Measurements from ENCODE around the gene UBE2K. TPM values are rescaled to one million over a fixed set of nuclear protein-coding genes. Genes with fewer than 3 reads are reported as not detected.

Gene UBE2K
- total RNA-seq (10 to 100 TPM; 35.9 to 41.3 TPM), total RNA-seq (32.4 to 127 (median 71.1) reads per million in 172 experiments)
- polyA plus RNA-seq (2013, experiment 1 of 2): 33.2 TPM
- 35.6 TPM for polyA plus RNA-seq (2013, experiment 2 of 2)

- peak; percentile 78 to 96 (median 86) for DNase-seq
- Histone ChIP-seq H3K27ac (ENCODE audit: low read depth in 1 of 2, low read length in 2 of 2) (peak within 1 kb of the TSS; percentile 92 to 93), H3K36me3 (ENCODE audit: insufficient read depth, low read length) (peaks cover 5% of the 10 kb centered on the region), H3K9me3 (ENCODE audit: control insufficient read depth in 1 of 2, insufficient read depth in 1 of 2, low read length in 2 of 2) (no peaks in the 10 kb centered on the region), H3K4me1 (ENCODE audit: insufficient read depth, low read length) (peaks cover 17% of the 10 kb centered on the region), H3K27me3 (ENCODE audit: control insufficient read depth in 1 of 2, insufficient read depth in 2 of 2, low read length in 2 of 2) (no peaks in the 10 kb centered on the region), H3K4me3 (ENCODE audit: low read length) (peak within 1 kb of the TSS; percentile 99)
- peaks cover 56% of the 10 kb centered on the region for H3K4me1 Mint-ChIP-seq (ENCODE audit: low read depth)
- H3K27me3 Mint-ChIP-seq: no peaks in the 10 kb centered on the region
- H3K4me3 Mint-ChIP-seq: peak within 1 kb of the TSS; percentile 96
- CTCF ChIA-PET: interaction anchor here (0.6 to 1.2 kb wide), 4 partner anchors 17 to 281 kb away, joined by 3 to 4 read pairs (median 3); no protein-coding TSS in a partner anchor
- peak within 1 kb of the TSS; percentile 91 for H3K27ac Mint-ChIP-seq
- TF ChIP-seq CTCF (IDR thresholded peaks at IDR 0.05): no peak
- intact Hi-C loops (cut with DNase I, micrococcal nuclease): loop anchor here (2.0 to 10.0 kb wide), 8 partner anchors 34 to 1147 kb away; partner anchors contain the start of genes LIAS (in 1 of the 2), RFC1 (in 1 of the 2), RPL9 (in 1 of the 2) and UGDH (in 1 of the 2)
- peaks cover 29% of the 10 kb centered on the region for H3K36me3 Mint-ChIP-seq (ENCODE audit: low read depth)
- POLR2A ChIA-PET: interaction anchor here (0.7 to 1.9 kb wide), 18 partner anchors 11 to 604 kb away, joined by 3 to 27 read pairs (median 4); partner anchors contain the start of genes LIAS, N4BP2, RPL9 and SMIM14
- ATAC-seq (ENCODE audit: poor library complexity): peak; percentile 83
- no peaks in the 10 kb centered on the region for H3K9me3 Mint-ChIP-seq
Measured at GRCh38 chr4:39697740-39698423, at the start of gene UBE2K. UBE2K (plus strand) TSS chr4:39698136; CDS start chr4:39698328, 192 bp downstream.

GRCh38 chr4:39648213-39648612, 49.7 kb upstream of the UBE2K start:
- H3K4me3 Mint-ChIP-seq: no peak overlapping the region
- DNase-seq (no peak), ATAC-seq (ENCODE audit: poor library complexity) (no peak)
- Histone ChIP-seq H3K4me3 (ENCODE audit: low read length) (no peak overlapping the region), H3K4me1 (ENCODE audit: insufficient read depth, low read length) (no peaks in the 10 kb centered on the region), H3K36me3 (ENCODE audit: insufficient read depth, low read length) (no peaks in the 10 kb centered on the region), H3K27ac (ENCODE audit: low read depth in 1 of 2, low read length in 2 of 2) (no peak overlapping the region), H3K9me3 (ENCODE audit: control insufficient read depth in 1 of 2, insufficient read depth in 1 of 2, low read length in 2 of 2) (no peaks in the 10 kb centered on the region), H3K27me3 (ENCODE audit: control insufficient read depth in 1 of 2, insufficient read depth in 2 of 2, low read length in 2 of 2) (no peaks in the 10 kb centered on the region)
- no peaks in the 10 kb centered on the region for H3K27me3 Mint-ChIP-seq
- ChIA-PET POLR2A (interaction anchor here (1.3 kb wide), 1 partner anchor 10 kb away, joined by 5 read pairs; the partner anchor contains the start of gene SMIM14), CTCF (no interaction called here)
- intact Hi-C loops (cut with DNase I, micrococcal nuclease): no loop called here
- TF ChIP-seq CTCF (IDR thresholded peaks at IDR 0.05): no peak
- no peaks in the 10 kb centered on the region for H3K4me1 Mint-ChIP-seq (ENCODE audit: low read depth)
- H3K36me3 Mint-ChIP-seq (ENCODE audit: low read depth): no peaks in the 10 kb centered on the region
- no peaks in the 10 kb centered on the region for H3K9me3 Mint-ChIP-seq
- no peak overlapping the region for H3K27ac Mint-ChIP-seq

- H3K36me3 Mint-ChIP-seq (ENCODE audit: low read depth): no peaks in the 10 kb centered on the region
- POLR2A ChIA-PET: interaction anchor here (1.3 kb wide), 1 partner anchor 10 kb away, joined by 5 read pairs; the partner anchor contains the start of gene SMIM14
- no peaks in the 10 kb centered on the region for H3K9me3 Mint-ChIP-seq
- no peaks in the 10 kb centered on the region for H3K27me3 ChIP-seq (ENCODE audit: control insufficient read depth in 1 of 2, insufficient read depth in 2 of 2, low read length in 2 of 2)
- H3K27ac Mint-ChIP-seq: no peak overlapping the region
- no peak for ATAC-seq (ENCODE audit: poor library complexity)
- TF ChIP-seq CTCF (IDR thresholded peaks at IDR 0.05): no peak
- no peaks in the 10 kb centered on the region for H3K4me1 Mint-ChIP-seq (ENCODE audit: low read depth)
- H3K4me3 ChIP-seq (ENCODE audit: low read length): no peak overlapping the region
- no peaks in the 10 kb centered on the region for H3K9me3 ChIP-seq (ENCODE audit: control insufficient read depth in 1 of 2, insufficient read depth in 1 of 2, low read length in 2 of 2)
- no peaks in the 10 kb centered on the region for H3K36me3 ChIP-seq (ENCODE audit: insufficient read depth, low read length)
- no peak overlapping the region for H3K27ac ChIP-seq (ENCODE audit: low read depth in 1 of 2, low read length in 2 of 2)
- intact Hi-C loops (cut with DNase I, micrococcal nuclease): no loop called here
- CTCF ChIA-PET: no interaction called here
- H3K27me3 Mint-ChIP-seq: no peaks in the 10 kb centered on the region
- H3K4me3 Mint-ChIP-seq: no peak overlapping the region
- no peaks in the 10 kb centered on the region for H3K4me1 ChIP-seq (ENCODE audit: insufficient read depth, low read length)
- DNase-seq: no peak
Measured at GRCh38 chr4:39648827-39649558, 48.9 kb upstream of the UBE2K start.

Measured in CD4-positive, alpha-beta T cell (primary cell).